Hippocampal formation (tissue), 2 donors: ENCODE data around the gene CYFIP2.
A peak's percentile ranks its signal among the peaks of the same experiment; 100 is the strongest.

Experiments used
- DNase-seq, 2 donors: peaks; one replicate each; lab custom pipeline; 2025; lab: John Stamatoyannopoulos, UW

The CYFIP2 gene

DNA sequence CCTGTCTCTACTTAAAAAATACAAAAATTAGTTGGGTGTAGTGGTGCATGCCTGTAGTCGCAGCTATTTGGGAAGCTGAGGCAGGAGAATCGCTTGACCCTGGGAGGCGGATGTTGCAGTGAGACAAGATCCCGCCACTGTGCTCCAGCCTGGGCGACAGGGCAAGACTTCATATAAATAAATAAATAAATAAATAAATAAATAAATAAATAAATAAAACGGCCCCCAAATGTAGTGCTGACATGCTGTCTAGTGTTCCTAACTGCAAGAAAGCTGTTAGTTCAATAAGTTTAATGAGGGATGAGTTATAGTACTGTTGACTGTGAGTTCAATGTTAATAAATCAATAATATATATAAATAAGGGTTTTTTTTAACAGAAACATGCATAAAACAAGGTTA is 7.5 kb upstream of the CYFIP2 start:
- no peak for DNase-seq

DNA sequence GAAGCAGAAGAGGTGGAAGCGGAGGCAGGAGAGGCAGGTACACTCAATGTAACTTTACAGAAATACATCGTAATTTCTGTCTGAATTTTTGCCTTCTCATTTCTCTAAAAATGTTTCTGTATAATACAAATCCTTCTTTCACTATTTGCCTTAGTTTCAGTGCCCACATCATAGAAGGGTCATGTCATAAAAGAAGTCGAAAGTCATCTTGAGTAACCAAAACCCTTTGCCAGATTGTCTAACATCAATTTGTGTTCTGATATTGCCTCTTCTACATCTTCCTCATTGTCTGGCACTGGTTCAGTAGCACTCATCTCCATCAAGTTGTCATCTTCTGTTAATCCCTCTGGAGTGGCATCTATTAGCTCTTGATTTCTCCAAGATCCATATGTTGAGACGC is 6.2 kb upstream of the CYFIP2 start:
- DNase-seq = no peak

DNA sequence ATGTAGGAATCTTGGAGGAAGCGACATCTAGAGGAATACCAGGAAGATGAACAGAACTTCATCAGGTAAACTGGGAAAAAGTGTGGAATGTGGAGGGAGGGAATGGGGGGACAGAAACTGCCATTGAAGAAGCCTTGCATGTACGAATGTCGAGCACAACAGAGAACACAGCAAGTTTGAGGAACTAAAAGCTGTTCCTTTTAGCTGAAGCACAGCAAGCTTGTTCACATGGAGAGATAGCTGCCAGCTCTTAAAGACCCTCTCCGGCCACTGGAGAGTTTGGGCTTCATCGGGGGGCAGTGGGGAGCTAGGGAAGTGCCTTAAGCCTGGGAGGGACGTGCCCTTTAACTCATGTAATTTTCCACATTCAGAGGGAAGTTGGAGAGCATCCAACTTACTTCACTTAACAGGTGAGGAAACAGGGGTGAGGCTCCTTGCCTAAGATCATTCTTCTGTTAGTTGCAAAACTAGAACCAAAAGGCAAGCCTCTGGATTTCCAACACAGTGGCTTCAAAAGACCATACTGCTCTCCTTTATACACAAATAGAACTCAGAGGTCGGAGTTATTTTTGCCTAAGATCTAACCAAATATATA is 2.3 kb upstream of the CYFIP2 start:
- DNase-seq = no peak

DNA sequence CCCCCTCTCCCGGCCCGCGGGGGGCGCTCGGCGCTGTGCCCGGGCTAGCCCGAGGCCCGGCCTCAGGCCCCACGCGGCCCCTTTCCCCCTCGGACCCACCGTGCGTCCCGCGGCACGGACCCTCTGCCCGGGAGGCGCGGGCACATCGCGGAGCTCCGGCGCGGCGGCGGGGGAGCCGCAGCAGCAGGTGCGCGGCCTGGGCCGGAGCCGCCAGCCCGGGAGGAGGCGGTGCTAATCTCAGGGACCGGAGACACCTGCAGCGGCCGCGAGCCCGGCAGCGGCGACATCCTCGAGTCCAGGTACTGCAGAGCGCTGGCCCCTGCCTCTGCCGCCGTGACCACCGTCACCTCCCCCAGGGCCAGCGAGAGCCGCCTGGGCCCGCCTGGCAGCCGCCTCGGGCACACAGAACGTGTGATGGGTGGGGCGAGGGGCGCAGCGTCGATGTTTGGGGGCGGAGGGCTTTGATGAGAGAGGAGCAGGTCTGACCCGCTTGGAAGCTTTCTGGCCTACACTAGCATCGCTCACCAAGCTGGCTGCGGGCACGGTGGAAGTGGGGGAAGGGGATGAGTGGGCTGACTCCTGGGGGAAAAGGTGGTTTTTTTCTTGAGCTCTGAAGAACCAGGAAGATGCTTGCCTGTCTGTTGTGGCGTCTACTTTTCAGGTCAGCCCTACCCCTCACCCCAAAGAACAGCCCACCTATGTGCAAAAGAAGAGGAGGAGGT is 524 bp downstream of the CYFIP2 start:
- DNase-seq = no peak

DNA sequence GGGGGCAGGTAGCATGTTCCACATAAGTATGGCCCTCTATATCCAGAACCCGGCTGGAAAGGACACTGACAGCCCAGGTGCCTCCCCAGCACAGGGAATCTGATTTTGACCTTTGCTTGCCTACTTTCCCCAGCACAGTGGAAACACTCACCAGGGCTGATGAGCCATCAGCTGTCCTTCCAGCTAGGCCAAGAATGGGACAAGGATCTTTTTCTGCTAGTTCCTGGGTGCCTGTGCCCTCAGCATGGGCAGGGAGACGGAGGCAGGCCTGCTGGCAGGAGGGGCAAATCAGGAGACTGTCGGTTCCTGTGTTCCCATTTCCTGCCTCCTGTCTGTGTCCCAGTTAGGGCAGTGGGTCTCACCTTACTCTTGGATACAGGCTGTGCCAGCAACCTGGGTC is 1.1 kb downstream of the CYFIP2 start:
- DNase-seq = no peak

DNA sequence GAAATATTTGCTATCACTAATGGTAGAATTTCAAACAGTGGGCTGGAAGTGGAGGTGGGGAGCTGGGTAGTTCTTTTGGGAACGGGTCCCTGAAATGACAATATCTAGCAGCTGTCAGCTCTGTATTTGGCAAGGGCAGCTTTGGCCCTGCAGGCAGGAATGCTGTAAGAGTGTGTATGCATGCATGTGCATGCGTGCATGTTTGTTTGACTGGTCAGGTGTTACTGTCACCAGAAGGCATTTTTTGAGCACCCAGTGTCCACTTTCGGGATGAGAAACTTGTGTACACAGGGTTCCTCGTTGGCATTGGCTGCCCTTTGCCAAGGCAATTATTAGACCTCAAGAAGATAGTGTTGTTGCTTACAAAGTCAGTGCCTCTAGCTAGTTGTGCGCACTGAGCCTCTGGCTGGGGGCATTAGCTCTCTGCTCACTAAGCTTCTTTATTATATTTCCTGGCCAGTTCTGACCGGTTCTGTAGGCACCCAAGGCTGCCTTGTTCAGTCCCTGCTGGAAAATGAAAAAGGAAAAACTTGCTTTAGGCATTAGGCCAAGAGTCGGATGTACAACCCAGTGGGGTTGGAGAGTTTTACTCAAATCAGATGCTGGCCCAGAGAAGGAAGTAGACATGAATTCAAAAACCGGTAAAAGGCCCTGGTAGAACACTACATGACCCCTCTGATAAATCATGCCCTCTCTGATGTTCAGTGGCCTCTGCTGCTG is 2.0 kb downstream of the CYFIP2 start:
- DNase-seq = peak in 1 of 2 donors; percentile 44

DNA sequence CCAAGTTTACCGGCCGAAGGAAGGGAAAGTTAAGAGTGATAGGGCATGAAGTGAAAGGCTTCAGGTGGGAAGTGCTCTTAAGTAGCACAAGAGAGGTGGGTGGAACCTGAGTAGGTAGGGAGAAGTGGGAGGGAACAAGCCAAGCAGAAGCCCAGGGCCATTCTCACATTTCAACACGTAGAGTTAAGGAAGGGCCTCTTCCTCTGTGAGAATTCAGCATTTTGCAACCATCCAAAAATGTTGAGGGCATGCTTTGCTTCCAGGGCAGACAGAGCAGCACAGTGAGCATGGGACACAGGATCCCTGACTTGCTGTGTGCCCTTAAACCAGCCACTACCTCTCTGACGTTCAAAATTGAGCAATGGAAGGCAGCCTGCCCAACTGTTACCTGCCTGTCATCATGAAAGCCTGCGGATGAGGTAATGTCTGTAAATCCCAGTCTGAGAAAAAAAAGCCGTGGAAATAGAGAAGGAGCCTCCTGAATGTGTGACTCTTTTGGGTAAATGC is 3.3 kb downstream of the CYFIP2 start:
- DNase-seq = no peak

DNA sequence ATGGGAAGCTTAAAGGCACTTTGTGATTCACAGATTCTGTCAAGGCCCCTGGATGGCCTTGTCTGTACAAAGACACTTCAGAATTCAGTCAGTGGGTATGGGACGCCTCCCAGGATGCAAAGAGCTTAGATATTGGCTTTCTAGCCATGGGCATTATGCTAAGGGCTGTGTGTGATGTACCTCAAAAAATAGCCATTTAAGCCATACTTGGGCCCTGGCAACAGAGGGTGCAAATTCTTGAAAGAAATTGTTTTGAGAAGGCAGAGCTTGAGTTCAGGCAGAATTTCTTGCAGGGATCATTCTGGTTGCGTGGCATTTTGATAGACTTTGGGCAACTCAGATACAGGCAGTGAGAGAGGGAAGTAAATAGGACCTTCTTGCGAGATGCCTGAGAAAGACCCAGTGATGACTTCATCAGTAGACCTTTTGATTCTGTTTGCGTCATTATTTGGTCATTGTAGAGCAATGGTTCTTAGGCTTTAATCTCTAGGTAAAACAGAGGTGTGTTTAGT is 3.9 kb downstream of the CYFIP2 start:
- no peak for DNase-seq

DNA sequence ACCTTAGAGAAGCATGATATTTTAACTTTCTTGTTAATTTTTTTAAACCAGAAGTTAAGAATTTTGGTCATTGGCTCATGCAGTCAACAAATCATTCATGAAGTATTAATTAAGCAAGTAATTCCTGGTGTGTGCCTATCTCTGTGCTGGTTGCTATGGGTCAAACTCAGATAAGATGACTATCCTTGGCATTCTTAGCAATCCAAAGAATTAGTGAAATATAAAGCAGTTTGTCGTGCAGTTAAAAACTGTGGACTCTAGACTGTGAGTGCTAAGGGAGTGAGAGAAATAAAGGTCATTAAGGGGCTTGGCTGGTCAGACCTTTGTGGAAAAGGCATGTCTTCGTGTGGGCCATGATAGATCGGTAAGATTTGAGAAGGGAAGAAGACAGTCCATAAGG is 4.8 kb downstream of the CYFIP2 start:
- no peak for DNase-seq

DNA sequence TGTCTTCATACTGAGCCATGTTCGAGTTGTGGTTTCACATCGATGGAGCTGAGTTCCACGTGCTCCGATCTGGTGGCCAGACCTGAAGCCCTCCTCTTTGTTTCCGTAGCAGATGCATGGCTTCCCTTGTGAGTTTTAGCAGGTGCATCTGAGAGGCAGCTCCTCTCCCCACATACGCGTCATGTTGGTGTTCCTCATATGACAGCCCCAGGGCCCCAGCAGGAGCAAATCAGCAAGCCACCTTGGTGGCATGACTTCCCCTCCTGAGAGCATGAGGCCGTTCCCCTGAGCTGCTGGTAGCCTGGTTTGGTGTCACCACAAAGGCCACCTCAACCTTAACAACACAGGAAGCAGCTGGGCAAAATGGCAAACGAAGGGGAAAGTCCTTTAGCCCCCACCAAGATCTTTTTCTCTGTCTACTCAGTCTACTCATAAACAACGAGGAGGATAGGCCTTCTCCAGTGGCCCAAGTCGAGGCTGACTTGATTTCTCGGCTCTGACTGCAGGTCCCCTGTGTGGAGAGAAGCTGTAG is 5.9 kb downstream of the CYFIP2 start:
- no peak for DNase-seq

DNA sequence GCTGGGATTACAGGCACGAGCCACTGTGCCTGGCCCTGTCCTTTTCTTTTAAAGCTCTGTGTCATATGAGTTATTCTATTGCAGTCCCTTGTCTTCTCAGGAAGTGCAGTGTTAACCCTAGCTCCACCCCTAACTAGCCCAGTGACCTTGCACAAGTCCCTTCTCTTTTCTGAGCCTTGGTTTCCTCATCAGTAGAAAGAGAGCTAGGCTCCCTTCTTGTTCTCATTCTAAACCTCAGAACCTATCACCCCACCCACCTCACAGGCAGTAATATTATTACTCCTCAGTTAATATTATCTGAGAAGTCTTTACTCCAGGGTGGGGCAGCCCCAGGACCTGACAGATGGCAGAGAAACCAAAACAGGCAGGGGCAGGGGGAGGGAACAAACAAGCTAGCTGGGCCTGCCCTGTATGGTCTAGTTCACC is 7.2 kb downstream of the CYFIP2 start:
- DNase-seq = no peak

DNA sequence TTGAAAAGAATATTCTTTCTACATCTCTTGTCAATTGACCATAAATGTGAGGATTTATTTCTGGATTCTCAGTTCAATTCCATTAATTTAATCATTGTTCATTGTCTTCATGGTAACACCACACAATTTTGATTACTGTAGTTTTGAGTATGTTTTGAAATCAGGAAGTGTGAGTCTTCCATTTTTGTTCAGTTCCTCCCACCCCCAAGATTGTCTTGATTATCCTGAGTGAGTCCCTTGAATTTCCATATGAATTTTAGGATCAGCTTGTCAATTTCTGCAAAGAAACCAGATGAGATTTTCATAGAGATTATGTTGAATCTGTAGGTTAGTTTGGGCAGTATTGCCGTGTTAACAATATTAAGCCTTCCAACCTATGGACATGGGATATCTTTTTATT is 9.5 kb downstream of the CYFIP2 start:
- DNase-seq = no peak

DNA sequence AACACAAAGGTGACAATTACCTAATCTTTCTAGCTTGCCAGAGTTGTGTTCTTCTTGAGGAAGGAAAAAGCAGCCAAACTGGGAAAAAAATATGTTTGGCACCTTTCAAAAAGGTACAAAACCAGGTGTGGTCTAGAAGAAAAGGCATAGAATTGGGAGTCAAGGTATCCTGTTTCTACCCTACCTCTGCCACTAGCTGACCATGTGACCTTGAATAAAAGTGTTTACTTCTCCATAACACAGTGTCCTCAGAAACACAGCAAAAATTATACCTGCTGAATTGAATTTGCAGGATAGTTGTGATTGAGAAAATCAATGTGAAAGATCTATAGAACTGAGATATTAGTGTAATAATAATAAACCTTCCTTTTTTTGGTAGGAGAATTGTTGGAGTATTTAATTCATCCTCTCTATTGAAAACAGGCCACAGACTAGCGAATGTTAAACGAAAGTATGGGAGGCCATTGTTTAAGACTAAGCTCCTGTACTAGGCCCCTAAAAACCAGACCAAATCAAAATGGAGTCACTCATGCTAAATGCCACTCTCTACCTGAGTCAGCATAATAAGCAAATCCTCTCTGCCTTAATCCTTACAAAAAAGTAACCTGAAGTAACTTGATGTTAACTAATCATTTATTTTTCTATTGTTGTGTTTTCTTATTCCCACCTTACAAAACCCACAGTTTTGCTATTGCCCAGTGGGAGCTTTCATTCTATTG is 12.6 kb downstream of the CYFIP2 start:
- DNase-seq = no peak

DNA sequence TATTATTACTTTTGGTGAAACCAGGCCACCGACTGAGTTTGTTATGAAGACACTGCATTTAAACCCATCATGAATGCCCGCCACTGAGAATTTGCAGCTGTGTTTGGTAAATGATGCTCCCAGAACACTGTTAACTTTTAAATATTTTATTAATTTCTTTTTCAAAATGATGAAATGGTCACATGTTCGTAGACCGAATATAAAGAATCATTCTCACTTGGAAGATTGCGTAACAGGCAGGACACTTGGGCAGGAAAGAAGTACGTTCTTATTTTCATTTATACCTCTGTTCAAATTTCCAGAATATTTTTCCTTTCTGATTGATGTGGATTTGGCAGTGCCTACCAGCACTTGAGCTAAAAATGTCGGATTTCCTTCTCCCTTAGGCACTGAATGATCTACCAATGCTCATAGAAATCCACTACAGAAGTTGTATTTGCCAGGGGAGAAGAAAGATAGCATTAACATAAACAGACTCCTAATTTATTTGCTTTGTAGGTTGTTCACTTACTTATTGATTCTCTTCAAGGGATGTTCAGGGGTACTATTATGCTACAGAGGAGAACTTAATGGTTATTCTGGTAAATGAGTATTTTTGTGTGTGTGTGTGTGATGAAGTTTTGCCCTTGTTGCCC is 13.8 kb downstream of the CYFIP2 start:
- DNase-seq = no peak

DNA sequence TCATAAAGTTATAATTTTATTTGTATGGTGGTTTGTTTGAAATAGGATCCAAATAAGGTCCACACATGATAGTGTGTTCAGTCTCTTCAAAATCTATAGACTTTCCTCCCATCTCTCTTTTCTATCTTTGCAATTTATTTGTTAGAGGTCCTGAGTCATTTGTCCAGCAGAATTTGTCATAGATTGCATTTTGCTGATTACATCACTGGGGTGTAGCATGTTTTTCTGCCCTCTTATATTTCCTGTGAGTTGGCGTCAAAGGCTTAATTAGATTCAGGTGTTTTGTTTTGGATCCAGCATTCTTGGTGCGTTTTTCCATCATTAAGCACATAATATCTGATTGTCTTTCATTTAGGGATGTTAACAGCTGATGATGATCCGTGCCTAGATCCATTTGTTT is 15.0 kb downstream of the CYFIP2 start:
- no peak for DNase-seq

DNA sequence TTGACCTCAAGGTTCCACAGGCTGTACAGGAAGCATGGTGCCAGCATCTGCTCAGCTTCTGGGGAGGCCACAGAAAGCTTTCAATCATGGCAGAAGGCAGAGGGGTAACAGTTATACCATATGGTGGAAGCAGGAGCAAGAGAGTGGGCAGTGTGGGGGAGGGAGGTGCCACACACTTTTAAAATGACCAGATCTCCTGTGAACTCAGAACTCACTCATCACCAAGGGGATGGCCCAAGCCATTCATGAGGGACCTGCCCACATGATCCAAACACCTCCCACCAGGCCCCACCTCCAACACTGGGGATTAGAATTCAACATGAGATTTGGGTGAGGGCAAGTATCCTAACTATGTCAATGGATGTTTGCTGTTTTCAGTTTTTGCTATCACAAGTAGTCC is 16.2 kb downstream of the CYFIP2 start:
- no peak for DNase-seq

DNA sequence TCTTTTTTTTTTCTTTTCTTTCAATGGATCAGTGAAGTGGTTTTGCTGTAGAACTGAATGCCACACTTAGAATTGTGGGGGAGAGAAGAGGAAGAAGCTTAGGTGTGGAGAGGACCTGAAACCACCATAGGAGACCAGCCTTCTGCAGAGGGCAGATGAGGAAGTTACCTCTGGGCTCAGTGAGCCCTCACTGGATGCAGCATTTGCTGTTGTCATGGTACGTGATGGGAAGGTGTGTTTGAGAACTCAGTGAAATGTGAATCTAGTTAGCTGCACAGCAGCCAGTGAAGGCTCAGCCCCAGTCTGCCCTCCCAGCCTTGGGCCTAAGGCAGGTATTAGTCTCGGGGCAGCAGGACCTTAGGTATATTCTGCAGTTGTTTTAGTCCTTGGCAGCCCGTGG is 17.5 kb downstream of the CYFIP2 start:
- DNase-seq = no peak

DNA sequence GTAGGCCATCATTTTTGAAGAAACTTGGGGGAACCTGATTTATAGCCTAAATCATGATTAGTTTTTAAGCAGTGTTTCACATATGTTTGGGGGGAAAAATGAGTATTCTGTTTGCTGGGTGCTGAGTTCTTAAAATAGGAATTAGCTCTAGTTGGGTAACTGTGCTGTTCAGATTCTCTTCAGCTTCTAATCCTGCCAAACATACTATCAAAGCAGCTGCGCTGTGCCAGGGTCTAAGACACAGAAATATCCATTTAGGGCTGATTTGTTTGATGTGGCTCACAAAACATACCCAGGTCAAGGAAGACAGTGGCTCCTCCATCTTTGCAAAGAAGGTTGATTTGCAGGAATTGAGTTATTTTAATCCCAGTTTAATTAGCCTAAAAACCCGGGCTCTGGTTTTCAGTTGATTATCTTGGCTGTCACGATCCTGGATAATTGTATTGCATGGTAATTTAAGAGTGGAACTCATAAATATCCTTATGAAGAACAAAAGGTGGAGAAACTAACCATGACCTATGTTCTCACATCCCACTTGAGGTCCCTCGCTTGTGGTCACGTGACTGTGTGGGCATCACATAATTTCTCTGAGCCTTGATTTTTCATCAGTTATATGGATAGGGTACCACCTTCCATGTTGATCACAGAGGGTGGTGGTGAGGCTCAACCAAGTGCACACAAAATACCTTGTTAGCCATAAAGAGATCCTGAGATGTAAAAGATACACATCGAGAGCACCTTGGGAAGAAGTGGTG is 18.7 kb downstream of the CYFIP2 start:
- DNase-seq = peak in 1 of 2 donors; percentile 34

DNA sequence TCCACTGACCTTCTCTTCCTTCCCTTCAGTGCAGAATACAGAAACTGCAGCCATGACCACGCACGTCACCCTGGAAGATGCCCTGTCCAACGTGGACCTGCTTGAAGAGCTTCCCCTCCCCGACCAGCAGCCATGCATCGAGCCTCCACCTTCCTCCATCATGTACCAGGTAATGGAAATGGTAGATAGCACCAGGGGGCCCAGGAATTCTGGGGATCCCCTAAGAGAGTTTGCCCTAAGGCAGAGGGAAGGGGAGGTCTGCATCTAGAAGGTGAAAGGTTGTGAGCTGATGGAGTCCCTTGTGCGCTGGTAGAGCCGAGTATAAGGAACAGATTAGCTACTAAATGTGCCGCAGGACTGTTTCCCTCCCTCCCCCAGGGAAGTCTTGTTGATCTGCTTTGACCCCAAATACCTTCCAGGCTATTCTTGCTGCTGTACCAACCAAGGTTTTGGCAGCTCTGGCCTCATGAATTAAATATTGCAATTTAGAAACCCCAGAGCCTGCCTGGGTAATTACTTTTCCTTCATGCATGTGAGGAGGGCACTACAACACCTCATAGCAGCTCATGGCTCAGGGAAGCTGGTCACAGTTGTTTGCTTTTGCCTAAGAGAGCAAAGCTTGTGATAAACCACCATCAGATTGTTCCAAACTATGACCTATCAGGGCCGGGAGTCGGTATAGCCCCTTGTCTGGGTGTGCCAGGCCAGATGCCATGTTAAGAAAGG is 19.6 kb downstream of the CYFIP2 start:
- no peak for DNase-seq

DNA sequence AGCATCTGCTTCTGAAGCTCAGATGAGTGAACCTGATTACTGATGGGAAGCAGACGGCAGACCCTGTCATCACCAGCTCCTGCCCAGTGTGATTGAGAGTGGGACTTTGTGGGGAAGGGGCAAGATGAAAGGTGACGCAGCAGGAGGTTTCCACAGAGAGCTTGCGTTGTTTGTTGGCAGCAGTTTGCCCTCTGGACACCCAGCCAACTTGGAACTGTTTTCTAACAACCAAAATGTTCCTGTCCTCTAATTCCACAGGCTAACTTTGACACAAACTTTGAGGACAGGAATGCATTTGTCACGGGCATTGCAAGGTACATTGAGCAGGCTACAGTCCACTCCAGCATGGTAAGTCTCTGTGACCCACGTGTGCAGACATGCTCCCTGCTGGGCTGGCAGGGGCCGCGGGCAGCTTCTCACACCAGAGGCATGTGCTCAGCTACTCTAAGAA is 20.9 kb downstream of the CYFIP2 start:
- no peak for DNase-seq
